ENCODE data around the gene KLK15. TPM values are rescaled to one million over a fixed set of nuclear protein-coding genes. Genes with fewer than 3 reads are reported as not detected.

The KLK15 gene
- polyA plus RNA-seq, 2 of the 4 experiments (the other 2 are of a cell fraction), result not detected

GRCh38 chr19:50859849-50860248, 26.5 kb upstream of the KLK15 start:
- WGBS (ENCODE audit: missing lambda C conversion rate), result 21% methylated on average over 3 of the region's 4 CpGs
- CTCF ChIA-PET, result interaction anchor here (2.9 kb wide), 1 partner anchor 62 kb away, joined by 13 read pairs; no protein-coding TSS in a partner anchor

GRCh38 chr19:50858886-50859285, 25.5 kb upstream of the KLK15 start:
- CTCF ChIA-PET, result interaction anchor here (1.3 kb wide), 1 partner anchor 10 kb away, joined by 3 read pairs; no protein-coding TSS in a partner anchor
- FAIRE-seq (no peak), DNase-seq (ENCODE audit: low read depth in 1 of 2, low spot score in 1 of 2) (no peak), ATAC-seq (no peak)
- no peak overlapping the region for H3K4me3 ChIP-seq
- peaks cover 18% of the 10 kb centered on the region for H3K9me3 ChIP-seq
- H3K27ac ChIP-seq, result no peak overlapping the region
- H3K4me1 ChIP-seq, result no peaks in the 10 kb centered on the region
- TF ChIP-seq E2F6 (IDR thresholded peaks at IDR 0.05; ENCODE audit: borderline replicate concordance, low read depth) (no peak), RCOR1 (IDR thresholded peaks at IDR 0.05; ENCODE audit: low read depth, low read length) (no peak), NFE2L2 (conservative IDR thresholded peaks at IDR 0.05; ENCODE audit: low read length) (no peak), CTCF (IDR thresholded peaks at IDR 0.05) (no peak)
- WGBS (ENCODE audit: missing lambda C conversion rate), result 18% methylated on average over 7 of the region's 7 CpGs
- POLR2A ChIA-PET, result no interaction called here
- H3K4me2 ChIP-seq, result no peak overlapping the region

More at GRCh38 chr19:50859849-50860248, 26.5 kb upstream of the KLK15 start:
- H3K9me3 ChIP-seq, result peaks cover 18% of the 10 kb centered on the region
- TF ChIP-seq CBX8 (IDR thresholded peaks at IDR 0.05) (no peak), RNF2 (IDR thresholded peaks at IDR 0.05; ENCODE audit: borderline replicate concordance, low read depth) (no peak), ZNF302 (CRISPR knock-in tag; IDR thresholded peaks at IDR 0.05) (no peak), FOSB (CRISPR knock-in tag; IDR thresholded peaks at IDR 0.05) (no peak), EHMT2 (IDR thresholded peaks at IDR 0.05; ENCODE audit: low read depth) (no peak), GATA3 (IDR thresholded peaks at IDR 0.05; ENCODE audit: borderline replicate concordance) (no peak), HMGXB4 (CRISPR knock-in tag; IDR thresholded peaks at IDR 0.05; ENCODE audit: borderline replicate concordance) (no peak), HES2 (IDR thresholded peaks at IDR 0.05) (no peak), FOXS1 (CRISPR knock-in tag; IDR thresholded peaks at IDR 0.05) (no peak), JUN (IDR thresholded peaks at IDR 0.05) (no peak), ELK1 (IDR thresholded peaks at IDR 0.05; ENCODE audit: low read depth, low read length) (no peak), SMC3 (IDR thresholded peaks at IDR 0.05) (no peak), NFE2L2 (conservative IDR thresholded peaks at IDR 0.05; ENCODE audit: low read length) (no peak), TFCP2L1 (CRISPR knock-in tag; IDR thresholded peaks at IDR 0.05) (no peak), E2F6 (IDR thresholded peaks at IDR 0.05; ENCODE audit: borderline replicate concordance, low read depth) (no peak), HEYL (CRISPR knock-in tag; IDR thresholded peaks at IDR 0.05) (no peak), HDAC2 (IDR thresholded peaks at IDR 0.05) (no peak), ZSCAN20 (CRISPR knock-in tag; IDR thresholded peaks at IDR 0.05) (no peak), JUNB (IDR thresholded peaks at IDR 0.05) (no peak)
- no peak overlapping the region for H3K27ac ChIP-seq
- FAIRE-seq (no peak), ATAC-seq (no peak), DNase-seq (ENCODE audit: low read depth in 1 of 2, low spot score in 1 of 2) (no peak)
- POLR2A ChIA-PET, result no interaction called here
- no peak overlapping the region for H3K4me2 ChIP-seq
- no peak overlapping the region for H3K4me3 ChIP-seq
- H3K4me1 ChIP-seq, result no peaks in the 10 kb centered on the region

Data from A549 (cell line).